Gastrocnemius medialis (tissue), 4 donors: ENCODE results near the gene EPB41L4B. TPM values are rescaled to one million over a fixed set of nuclear protein-coding genes. Genes with fewer than 3 reads are reported as not detected.

Experiments
- ATAC-seq, 2 donors: fragments of 150-250 bp; one replicate each; pipeline ENCODE4 v1.9.1; 2016
- DNase-seq, 2 donors: peaks; one replicate each; pipeline ENCODE4 v3.0.0-alpha.2; 2019
- H3K27ac ChIP-seq, 4 donors: fragments of 200-600 bp; sonication (generic); 1 replicate in 1 of 4; 2 replicates in 3 of 4; pipeline ENCODE4 v1.5.1; 2016 to 2018; ENCODE audit warnings: mild to moderate bottlenecking in 2 of 4, moderate library complexity in 1 of 4
- H3K27me3 ChIP-seq, 3 donors: fragments of 200-600 bp; sonication (generic) in 2 of 3; 1 replicate in 1 of 3; 2 replicates in 2 of 3; pipeline versions ENCODE4 v1.5.1 to v1.6.0; 2016 to 2019; ENCODE audit warnings: mild to moderate bottlenecking in 1 of 3, moderate library complexity in 1 of 3
- H3K36me3 ChIP-seq, 2 donors: fragments of 200-600 bp; sonication (generic) in 1 of 2; one replicate each; pipeline ENCODE4 v1.5.1; 2017 to 2018
- H3K4me1 ChIP-seq, 2 donors: fragments of 200-600 bp; sonication (generic) in 1 of 2; one replicate each; pipeline ENCODE4 v1.5.1; 2016 to 2017; ENCODE audit warnings: mild to moderate bottlenecking in 2 of 2
- H3K4me3 ChIP-seq, 4 donors: fragments of 200-600 bp; sonication (generic) in 3 of 4; 1 replicate in 1 of 4; 2 replicates in 3 of 4; pipeline ENCODE4 v1.5.1; 2016 to 2019; ENCODE audit warnings: mild to moderate bottlenecking in 2 of 4
- H3K9me3 ChIP-seq, 3 donors: fragments of 200-600 bp; sonication (generic) in 2 of 3; 1 replicate in 1 of 3; 2 replicates in 2 of 3; pipeline ENCODE4 v1.5.1; 2016 to 2019
- CTCF ChIP-seq, 5 experiments: fragments of 450-650 bp in 3 of 5; fragments of 200-600 bp in 2 of 5; sonication (generic) in 2 of 5; IDR thresholded peaks in 4 of 5; conservative IDR thresholded peaks in 1 of 5; 1 replicate in 4 of 5; 2 replicates in 1 of 5; pipeline ENCODE4 v1.5.1; 2016 to 2019; ENCODE audit warnings: antibody characterized with exemption in 5 of 5, mild to moderate bottlenecking in 3 of 5, moderate library complexity in 3 of 5
- POLR2A ChIP-seq, 2 donors: fragments of 450-650 bp; IDR thresholded peaks; one replicate each; pipeline ENCODE4 v1.6.1; 2017; ENCODE audit warnings: antibody characterized with exemption in 2 of 2, mild to moderate bottlenecking in 2 of 2, moderate library complexity in 2 of 2
- in situ Hi-C, 4 donors: fragments of 200-750 bp; cut with MboI; loops; one replicate each; pipeline versions ENCODE4 v1.15.0 to v1.8.0; 2017; ENCODE audit warnings: low sequenced_read_pairs in 4 of 4
- intact Hi-C: fragments of 100-400 bp; cut with DNase I; formaldehyde crosslinking; loops from one replicate; pipeline ENCODE4 v1.15.1; 2023; ENCODE audit warnings: low total_unique reads
- total RNA-seq, 4 donors: library from RNA; depleted of rRNA; stranded (reverse); fragments of >200 nt; gene quantifications; one replicate each; pipeline versions ENCODE4 v1.1.0 to v1.2.3, GENCODE V29; 2016

Gene EPB41L4B
- total RNA-seq, 4 donors from 2014 or later: 3.8 to 6.9 (median 6.1) TPM

- TF ChIP-seq POLR2A (IDR thresholded peaks at IDR 0.05): no peak
- no peak for TF ChIP-seq CTCF (IDR thresholded peaks at IDR 0.05 in 4 of 5, conservative IDR thresholded peaks at IDR 0.05 in 1 of 5)
- peaks cover 0 to 11% of the 10 kb centered on the region in 2 donors for H3K4me1 ChIP-seq
- no peaks in the 10 kb centered on the region for H3K36me3 ChIP-seq
- H3K27ac ChIP-seq: no peak overlapping the region
- intact Hi-C loops: loop anchor here (10.0 kb wide), 1 partner anchor 274 kb away; no protein-coding TSS in a partner anchor
- H3K9me3 ChIP-seq: no peaks in the 10 kb centered on the region
- no peak for ATAC-seq
- no peak overlapping the region for H3K4me3 ChIP-seq
- no peak for DNase-seq
- no peaks in the 10 kb centered on the region for H3K27me3 ChIP-seq
- in situ Hi-C loops: loop anchor here in 1 of 4 donors (10.0 kb wide), 1 partner anchor 84 kb away; the partner anchor contains the start of gene EPB41L4B
Measured at GRCh38 chr9:109241207-109241606, 79.7 kb downstream of the EPB41L4B start.

GRCh38 chr9:109239240-109239639 is 81.6 kb downstream of the EPB41L4B start:
- Histone ChIP-seq H3K4me1 (no peaks in the 10 kb centered on the region), H3K27ac (no peak overlapping the region), H3K9me3 (no peaks in the 10 kb centered on the region), H3K36me3 (no peaks in the 10 kb centered on the region), H3K4me3 (no peak overlapping the region), H3K27me3 (no peaks in the 10 kb centered on the region)
- DNase-seq: no peak
- in situ Hi-C loops (no loop called here), intact Hi-C loops (no loop called here)
- TF ChIP-seq CTCF (IDR thresholded peaks at IDR 0.05 in 4 of 5, conservative IDR thresholded peaks at IDR 0.05 in 1 of 5): no peak
- no peak for TF ChIP-seq POLR2A (IDR thresholded peaks at IDR 0.05)
- no peak for ATAC-seq

GRCh38 chr9:109238655-109239054 is 82.2 kb downstream of the EPB41L4B start:
- DNase-seq (no peak), ATAC-seq (no peak)
- intact Hi-C loops: no loop called here
- no peak overlapping the region for H3K4me3 ChIP-seq
- TF ChIP-seq POLR2A (IDR thresholded peaks at IDR 0.05) (no peak), CTCF (IDR thresholded peaks at IDR 0.05 in 4 of 5, conservative IDR thresholded peaks at IDR 0.05 in 1 of 5) (no peak)
- no peaks in the 10 kb centered on the region for H3K9me3 ChIP-seq
- no peak overlapping the region for H3K27ac ChIP-seq
- no peaks in the 10 kb centered on the region for H3K4me1 ChIP-seq
- in situ Hi-C loops: no loop called here
- no peaks in the 10 kb centered on the region for H3K36me3 ChIP-seq
- H3K27me3 ChIP-seq: no peaks in the 10 kb centered on the region

GRCh38 chr9:109238125-109238524 is 82.7 kb downstream of the EPB41L4B start:
- Histone ChIP-seq H3K27ac (no peak overlapping the region), H3K9me3 (no peaks in the 10 kb centered on the region), H3K27me3 (no peaks in the 10 kb centered on the region), H3K4me1 (no peaks in the 10 kb centered on the region), H3K36me3 (no peaks in the 10 kb centered on the region), H3K4me3 (no peak overlapping the region)
- in situ Hi-C loops: no loop called here
- TF ChIP-seq CTCF (IDR thresholded peaks at IDR 0.05 in 4 of 5, conservative IDR thresholded peaks at IDR 0.05 in 1 of 5) (no peak), POLR2A (IDR thresholded peaks at IDR 0.05) (no peak)
- ATAC-seq: no peak
- intact Hi-C loops: no loop called here
- DNase-seq: no peak
